Measurements from ENCODE around the gene TRIM54. TPM values are rescaled to one million over a fixed set of nuclear protein-coding genes. Genes with fewer than 3 reads are reported as not detected.
A peak's percentile ranks its signal among the peaks of the same experiment; 100 is the strongest.

The TRIM54 gene
- total RNA-seq, 1 experiment from 2014 or later, result 2.0 TPM

GRCh38 chr2:27250652-27251379 is 31.4 kb upstream of the TRIM54 start:
- Histone ChIP-seq H3K27me3 (ENCODE audit: insufficient read depth, low read length) (no peaks in the 10 kb centered on the region), H3K36me3 (ENCODE audit: control insufficient read depth in 1 of 2, insufficient read depth in 2 of 2, low read length in 2 of 2) (no peaks in the 10 kb centered on the region; a peak in 1 of 4 replicates), H3K9me2 (ENCODE audit: insufficient read depth) (no peaks in the 10 kb centered on the region), H3K79me2 (ENCODE audit: insufficient read depth, low read length) (no peaks in the 10 kb centered on the region), H4K20me1 (ENCODE audit: insufficient read depth) (no peaks in the 10 kb centered on the region), H3K4me1 (ENCODE audit: control insufficient read depth in 1 of 2, insufficient read depth in 2 of 2, low read length in 2 of 2) (peaks cover 0 to 10% of the 10 kb centered on the region in 2 experiments; a peak in 2 of 4 replicates), H2AFZ (ENCODE audit: low read depth, low read length, poor library complexity, severe bottlenecking) (peak overlapping the region; percentile 12), H3K27ac (ENCODE audit: low read depth, low read length) (no peak overlapping the region), H3K4me2 (ENCODE audit: low read length) (peak overlapping the region; percentile 41), H3K9ac (ENCODE audit: low read length) (peak overlapping the region; percentile 21; the same call in 1 of the 2 replicates), H3K4me3 (replicated peaks in 1 of 2; ENCODE audit: low read depth in 1 of 2, low read length in 2 of 2) (no peak overlapping the region), H3K9me3 (ENCODE audit: control insufficient read depth in 1 of 2, insufficient read depth in 1 of 2, low read depth in 1 of 2, low read length in 2 of 2) (no peaks in the 10 kb centered on the region)
- ChIA-PET POLR2A (interaction anchor here (1.0 kb wide), 1 partner anchor 14 kb away, joined by 3 read pairs; no protein-coding TSS in a partner anchor), RAD21 (ENCODE audit: low non-redundant PET in 1 of 2, low total read pairs in 2 of 2, uncharacterized antibody in 2 of 2, unreplicated experiment in 2 of 2) (no interaction called here), CTCF (interaction anchor here (1.7 kb wide), 1 partner anchor 29 kb away, joined by 13 read pairs; no protein-coding TSS in a partner anchor)
- ATAC-seq, result no peak
- intact Hi-C loops (cut with micrococcal nuclease), result loop anchor here (1.0 kb wide), 2 partner anchors 29 to 52 kb away; no protein-coding TSS in a partner anchor
- no peak for DNase-seq (ENCODE audit: low read depth, low spot score)
- no TSS peak for BruUV-seq (replicated peaks)
- TF ChIP-seq ZFX (IDR thresholded peaks at IDR 0.05) (no peak), SP1 (IDR thresholded peaks at IDR 0.05; ENCODE audit: low read depth) (no peak), ZNF274 (IDR thresholded peaks at IDR 0.05; ENCODE audit: low read depth, low read length) (no peak), ELF1 (IDR thresholded peaks at IDR 0.05; ENCODE audit: borderline replicate concordance, low read depth) (no peak), ZBTB33 (IDR thresholded peaks at IDR 0.05; ENCODE audit: extremely low read depth, insufficient replicate concordance, low read length) (no peak), YY1 (IDR thresholded peaks at IDR 0.05; ENCODE audit: extremely low read depth, insufficient replicate concordance, low read depth, low read length) (no peak), SRF (IDR thresholded peaks at IDR 0.05; ENCODE audit: low read depth) (no peak), TCF7L2 (IDR thresholded peaks at IDR 0.05; ENCODE audit: borderline replicate concordance, extremely low read depth, insufficient read depth, insufficient read length) (no peak), EGR1 (IDR thresholded peaks at IDR 0.05; ENCODE audit: low read depth) (no peak), CBX3 (IDR thresholded peaks at IDR 0.05; ENCODE audit: low read depth) (no peak), EZH2 (IDR thresholded peaks at IDR 0.05) (no peak), JUND (IDR thresholded peaks at IDR 0.05) (no peak), EZH2phosphoT487 (IDR thresholded peaks at IDR 0.05; ENCODE audit: borderline replicate concordance) (no peak), CEBPB (IDR thresholded peaks at IDR 0.05; ENCODE audit: low read depth) (no peak), RAD21 (IDR thresholded peaks at IDR 0.05; ENCODE audit: low read depth) (no peak)
- TF ChIP-seq, protein P1, sequence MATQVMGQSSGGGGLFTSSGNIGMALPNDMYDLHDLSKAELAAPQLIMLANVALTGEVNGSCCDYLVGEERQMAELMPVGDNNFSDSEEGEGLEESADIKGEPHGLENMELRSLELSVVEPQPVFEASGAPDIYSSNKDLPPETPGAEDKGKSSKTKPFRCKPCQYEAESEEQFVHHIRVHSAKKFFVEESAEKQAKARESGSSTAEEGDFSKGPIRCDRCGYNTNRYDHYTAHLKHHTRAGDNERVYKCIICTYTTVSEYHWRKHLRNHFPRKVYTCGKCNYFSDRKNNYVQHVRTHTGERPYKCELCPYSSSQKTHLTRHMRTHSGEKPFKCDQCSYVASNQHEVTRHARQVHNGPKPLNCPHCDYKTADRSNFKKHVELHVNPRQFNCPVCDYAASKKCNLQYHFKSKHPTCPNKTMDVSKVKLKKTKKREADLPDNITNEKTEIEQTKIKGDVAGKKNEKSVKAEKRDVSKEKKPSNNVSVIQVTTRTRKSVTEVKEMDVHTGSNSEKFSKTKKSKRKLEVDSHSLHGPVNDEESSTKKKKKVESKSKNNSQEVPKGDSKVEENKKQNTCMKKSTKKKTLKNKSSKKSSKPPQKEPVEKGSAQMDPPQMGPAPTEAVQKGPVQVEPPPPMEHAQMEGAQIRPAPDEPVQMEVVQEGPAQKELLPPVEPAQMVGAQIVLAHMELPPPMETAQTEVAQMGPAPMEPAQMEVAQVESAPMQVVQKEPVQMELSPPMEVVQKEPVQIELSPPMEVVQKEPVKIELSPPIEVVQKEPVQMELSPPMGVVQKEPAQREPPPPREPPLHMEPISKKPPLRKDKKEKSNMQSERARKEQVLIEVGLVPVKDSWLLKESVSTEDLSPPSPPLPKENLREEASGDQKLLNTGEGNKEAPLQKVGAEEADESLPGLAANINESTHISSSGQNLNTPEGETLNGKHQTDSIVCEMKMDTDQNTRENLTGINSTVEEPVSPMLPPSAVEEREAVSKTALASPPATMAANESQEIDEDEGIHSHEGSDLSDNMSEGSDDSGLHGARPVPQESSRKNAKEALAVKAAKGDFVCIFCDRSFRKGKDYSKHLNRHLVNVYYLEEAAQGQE (IDR thresholded peaks at IDR 0.05; ENCODE audit: low read depth), result no peak
- TF ChIP-seq, protein P2, sequence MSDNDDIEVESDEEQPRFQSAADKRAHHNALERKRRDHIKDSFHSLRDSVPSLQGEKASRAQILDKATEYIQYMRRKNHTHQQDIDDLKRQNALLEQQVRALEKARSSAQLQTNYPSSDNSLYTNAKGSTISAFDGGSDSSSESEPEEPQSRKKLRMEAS (IDR thresholded peaks at IDR 0.05), result no peak
- TF ChIP-seq, protein P3, sequence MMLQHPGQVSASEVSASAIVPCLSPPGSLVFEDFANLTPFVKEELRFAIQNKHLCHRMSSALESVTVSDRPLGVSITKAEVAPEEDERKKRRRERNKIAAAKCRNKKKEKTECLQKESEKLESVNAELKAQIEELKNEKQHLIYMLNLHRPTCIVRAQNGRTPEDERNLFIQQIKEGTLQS (IDR thresholded peaks at IDR 0.05), result no peak

Data from HCT116 (cell line).